ENCODE results near the gene DGKI.

DGKI gene

DNA sequence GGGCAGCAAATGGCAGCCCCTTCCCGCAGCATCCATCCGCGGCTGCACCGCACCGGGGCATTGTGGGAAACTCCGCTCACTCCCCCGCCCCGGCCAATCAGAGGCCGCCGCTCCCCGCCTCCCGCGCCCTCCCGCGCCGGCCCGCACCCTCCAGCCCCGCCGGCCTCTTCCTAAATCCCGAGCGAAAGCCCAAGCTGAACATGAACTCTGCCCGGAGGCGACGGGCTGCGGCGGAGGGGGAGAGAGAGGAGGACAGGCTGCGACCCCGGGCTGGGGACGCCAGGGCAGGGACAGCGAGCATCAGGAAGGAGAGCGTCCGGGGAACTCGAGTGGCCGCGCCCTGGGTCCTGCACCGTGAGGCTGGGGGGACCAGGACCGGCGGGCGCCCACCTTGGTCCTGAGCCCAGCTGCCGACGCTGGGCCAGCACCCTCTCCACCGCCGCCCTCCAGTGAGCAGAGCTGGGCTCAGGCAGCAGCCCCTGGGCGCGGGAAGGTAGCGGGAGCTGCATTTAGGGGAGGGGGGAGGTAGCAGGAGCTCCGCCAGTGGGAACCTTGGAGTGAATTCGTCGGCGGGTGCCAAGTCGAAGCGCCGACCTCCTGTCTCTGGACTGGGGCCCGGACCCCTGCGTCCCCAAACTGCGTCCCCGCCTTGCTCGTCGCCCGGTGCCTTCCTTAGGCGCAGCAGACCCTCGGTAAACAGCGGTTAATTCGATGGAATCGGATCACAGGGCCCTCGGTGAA, at the start of gene DGKI:
Gene DGKI (minus strand): TSS at position 148 of the 741 bp plus-strand sequence.
- DNase-seq = no peak

DNA sequence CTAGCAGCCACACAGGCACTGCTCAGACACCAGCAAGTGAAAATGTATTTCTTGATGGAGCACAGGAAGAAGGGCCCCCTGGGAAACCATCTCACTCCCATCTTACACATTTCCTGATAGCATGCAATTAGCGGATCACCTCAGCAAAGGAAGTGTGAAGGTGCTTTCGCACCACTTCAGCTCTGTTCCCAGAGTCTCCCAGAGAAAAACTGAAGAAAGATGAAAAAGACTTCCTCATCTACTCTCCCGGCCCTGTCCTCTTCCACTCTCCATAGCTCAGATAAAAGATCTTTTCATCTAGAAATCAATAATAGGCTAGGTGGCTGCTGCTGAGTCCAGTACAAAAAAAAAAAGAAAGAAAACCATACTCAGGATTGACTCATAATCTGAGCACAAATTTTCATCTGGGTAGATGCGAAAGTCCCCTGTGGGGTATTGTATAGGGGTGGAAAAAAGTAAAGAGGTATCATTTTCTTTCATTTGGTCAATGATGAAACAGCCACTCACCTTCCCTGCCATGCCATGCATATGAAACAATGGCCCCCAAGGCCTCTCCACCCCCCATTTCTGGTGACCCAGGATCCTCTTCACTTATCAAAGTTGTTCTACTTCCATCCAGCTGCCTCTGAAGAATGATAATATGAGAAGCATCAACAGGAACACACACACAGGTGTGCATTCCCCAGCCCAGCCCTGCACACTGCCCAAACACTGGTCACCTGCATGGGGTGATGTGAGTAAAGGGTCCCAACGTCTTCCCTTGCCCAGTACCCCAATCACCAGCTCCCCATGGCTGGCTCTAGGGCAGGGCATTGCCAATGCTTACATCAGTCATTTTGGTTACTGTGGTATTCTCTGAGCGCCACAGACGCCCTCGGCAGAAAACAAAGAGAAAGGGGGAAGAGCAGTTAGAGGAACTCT, 48.8 kb upstream of the DGKI start:
- DNase-seq = no peak

DNA sequence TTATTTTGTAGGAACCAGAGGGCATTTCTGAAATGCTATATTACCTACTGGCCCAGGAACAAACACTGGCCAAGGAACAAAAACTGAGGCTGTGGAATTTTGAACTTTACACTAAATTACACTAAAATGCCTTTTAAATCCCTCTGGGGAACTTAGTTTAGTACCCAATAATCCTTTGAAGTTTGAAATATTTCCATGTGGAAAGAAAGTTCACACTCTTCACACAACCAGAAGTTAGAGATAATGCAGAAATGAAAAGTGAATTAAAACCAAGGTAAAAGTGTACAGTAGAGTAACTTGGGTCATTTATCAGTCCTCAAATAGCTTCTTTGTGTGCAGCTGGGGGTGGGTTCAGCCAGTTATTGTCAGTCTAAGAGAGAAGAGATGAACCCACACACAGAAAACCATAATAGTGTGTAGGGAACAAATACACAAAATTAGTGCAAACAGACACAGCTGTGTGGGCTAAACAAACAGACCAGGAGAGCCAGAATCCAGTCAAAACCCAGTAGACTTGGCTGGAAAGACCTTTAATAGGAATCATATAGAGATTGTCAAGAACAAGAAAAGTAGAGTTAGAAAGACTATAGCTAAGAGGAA, 46.5 kb upstream of the DGKI start:
- DNase-seq = no peak

DNA sequence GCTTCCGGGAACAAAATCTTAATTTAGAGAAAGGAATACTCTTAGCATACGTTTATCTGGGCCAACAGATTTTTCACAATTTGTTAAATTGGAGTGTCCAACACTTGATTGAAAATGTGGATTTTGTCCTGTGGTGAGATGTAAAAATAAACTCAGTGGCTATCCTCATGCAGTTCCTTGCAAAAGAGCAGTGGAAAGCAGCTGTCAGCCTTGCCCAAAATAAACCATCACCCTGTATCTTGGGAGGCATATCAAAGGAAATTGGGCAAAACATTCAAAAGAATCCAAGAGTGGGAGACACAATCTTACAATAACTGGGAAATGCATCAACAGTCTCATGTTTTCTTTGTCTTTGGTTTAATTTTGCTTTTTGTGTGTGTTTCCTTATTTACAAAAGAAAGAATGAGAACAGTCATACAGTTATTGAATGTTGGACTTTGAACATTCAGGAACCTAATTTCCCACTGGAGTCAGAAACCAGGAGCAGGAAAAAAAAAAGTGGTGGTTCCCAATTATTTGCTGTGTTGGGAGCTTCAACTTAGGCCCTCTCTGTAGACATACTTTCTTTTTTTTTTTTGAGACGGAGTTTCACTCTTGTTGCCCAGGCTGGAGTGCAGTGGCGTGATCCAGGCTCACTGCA, 44.4 kb upstream of the DGKI start:
- DNase-seq = no peak

DNA sequence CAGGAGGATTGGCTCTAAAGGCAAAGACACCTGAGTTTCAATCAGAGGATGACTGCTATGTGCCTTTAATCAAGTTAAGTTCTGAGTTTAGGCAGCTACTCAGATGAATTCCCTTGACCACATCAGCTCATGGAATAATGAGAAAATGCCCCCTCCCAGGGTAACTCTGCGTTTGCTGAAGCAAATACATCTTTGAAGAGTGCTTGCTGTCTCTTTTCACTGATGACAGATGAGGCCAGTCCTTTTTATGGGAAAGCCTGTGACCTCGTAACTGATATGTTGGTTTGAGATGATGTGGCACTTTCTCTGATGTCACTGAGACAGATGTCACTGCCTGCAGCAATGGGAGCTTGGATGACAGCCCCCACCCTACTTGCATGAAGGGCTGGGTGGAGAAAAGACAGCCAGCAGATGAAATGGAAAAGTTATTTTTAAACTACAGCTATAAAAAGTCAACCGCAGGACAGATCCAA, 43.7 kb upstream of the DGKI start:
- DNase-seq = no peak

DNA sequence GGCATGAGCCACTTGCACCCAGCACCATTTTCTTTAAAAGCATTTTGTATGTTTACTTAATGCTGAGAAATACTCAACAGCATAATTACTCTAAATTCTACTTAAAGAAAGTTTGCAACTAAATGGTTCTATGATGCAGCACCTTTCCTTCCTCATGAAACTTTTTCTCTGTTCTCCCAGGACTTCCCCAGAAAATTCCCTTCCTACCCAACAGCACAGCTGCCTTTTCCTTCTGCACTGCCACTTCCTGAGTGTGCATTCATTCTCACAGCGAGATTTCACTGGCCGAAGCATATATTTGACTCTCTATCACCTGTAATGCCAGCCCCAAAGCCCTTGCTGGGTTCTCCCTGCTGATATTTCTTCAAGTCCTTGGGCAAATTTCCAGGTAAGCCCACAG, 41.5 kb upstream of the DGKI start:
- no peak for DNase-seq

DNA sequence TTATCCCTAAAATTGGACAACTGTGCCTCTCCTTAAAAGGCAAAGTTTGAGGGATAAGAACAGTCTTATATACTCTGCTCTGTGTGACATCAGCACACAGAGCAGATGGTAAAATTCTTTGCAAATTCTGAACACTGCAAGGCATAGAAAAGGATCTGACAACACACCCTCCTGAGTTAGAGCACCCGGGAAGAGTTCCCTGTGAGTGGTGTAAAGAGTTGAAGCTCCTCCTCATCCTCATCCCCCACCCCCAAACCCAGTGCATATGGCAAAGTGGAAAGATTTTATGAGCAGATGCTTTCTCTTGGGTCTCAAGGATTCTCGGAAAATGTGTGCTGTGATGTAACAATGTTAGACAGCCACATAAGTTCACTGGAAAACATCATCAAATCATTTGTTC, 40.0 kb upstream of the DGKI start:
- no peak for DNase-seq

DNA sequence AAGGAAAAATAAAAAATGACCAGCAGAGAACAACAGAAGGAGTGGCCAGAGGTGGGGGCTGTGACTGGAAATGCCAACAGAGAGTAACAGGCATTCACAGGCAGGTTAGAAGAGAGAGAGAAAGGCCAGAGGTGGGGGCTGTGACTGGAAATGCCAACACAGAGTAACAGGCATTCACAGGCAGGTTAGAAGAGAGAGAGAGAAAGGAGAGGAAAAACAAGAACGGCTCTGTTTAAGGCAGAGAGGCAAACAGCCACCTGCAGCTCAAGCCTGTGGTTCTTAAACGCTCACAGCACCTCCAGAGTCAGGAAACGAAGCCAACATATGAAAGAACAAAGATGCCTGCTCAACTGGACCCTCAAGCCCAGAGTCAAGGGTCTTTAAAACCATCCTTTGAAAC, 39.5 kb upstream of the DGKI start:
- no peak for DNase-seq

DNA sequence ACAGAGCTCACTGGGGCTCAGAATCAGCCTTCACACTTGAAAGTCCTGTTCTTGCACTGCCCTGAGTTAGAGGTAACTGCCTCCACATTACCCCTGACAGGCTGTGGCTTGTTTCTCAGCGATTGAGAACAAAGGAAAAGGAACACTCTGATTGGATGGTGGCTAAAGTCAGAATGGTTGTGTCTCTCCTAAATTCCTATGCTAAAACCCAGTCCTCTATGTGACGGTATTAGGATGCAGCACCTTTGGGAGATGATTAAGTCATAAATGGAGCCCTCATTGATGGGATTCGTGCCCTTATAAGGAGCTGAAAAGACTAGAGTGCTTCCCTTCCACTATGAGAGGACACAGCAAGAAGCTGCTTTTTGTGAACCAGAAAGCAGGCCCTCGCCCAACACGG, 38.9 kb upstream of the DGKI start:
- DNase-seq = no peak

DNA sequence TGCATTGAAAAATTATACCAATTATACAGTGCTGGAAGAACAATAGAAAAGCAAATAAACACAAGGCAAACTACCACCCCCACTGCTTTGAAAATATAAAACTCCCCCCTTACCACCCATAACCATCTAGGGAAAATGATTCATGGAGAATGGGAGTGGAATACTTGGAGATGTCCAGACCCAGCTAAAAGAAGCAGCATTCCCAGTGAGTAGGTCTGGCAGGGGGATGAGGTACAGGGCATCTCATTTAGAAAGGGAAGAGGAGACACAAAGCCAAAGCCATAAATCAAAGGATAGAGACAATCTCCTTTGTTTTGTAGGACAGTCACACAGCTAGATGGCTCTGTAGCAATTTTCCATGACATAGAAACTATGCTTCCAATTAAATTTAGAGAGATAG, 36.0 kb upstream of the DGKI start:
- DNase-seq = no peak

DNA sequence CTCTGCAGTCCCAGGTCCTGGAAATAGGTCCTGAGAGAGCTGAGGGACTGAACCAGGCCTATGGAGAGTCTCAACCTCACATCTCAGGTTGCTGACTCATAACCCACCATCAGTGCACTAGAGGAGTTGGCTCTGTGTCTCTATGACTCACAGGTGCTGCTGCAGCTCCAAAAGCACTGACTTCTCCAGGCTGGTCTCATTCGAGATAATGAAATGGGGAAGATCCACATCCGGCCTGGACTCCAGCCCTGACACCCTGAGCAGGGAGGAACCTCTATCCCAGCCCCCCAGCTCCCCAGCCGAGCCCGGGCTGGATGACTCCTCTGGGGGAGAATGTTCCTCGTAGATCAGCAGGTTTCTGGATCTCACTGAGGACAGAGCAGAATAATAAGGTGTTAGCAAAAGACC, 35.5 kb upstream of the DGKI start:
- no peak for DNase-seq

DNA sequence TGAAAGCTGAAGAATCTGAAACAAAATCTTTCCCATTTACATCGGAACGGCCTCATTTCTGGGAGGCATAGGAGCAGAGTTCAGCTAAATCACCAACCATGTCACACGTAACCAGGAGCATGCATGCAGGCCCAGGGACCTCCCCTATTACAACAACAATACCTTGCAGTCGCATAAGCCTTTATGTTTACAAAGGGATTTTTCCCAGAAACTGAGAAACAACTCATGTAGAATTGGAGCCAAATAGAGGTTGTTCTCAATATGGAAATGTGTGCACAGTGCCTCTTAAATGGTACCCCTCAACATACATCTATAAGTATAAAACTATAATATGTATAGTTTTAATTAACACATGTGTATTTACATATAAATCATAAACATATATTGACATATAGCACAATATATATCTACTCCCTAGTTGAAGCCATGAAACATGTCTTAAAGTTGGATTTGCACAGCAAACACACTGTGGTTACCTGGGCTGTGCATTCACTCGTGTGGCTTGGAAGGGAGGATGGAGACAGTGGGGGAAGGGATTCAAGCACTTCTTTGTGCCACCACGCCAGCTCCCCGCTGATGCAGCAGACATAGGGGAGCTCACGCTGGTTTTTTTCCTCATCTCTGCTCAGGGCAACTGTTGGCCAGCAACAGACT, 35.0 kb upstream of the DGKI start:
- no peak for DNase-seq

DNA sequence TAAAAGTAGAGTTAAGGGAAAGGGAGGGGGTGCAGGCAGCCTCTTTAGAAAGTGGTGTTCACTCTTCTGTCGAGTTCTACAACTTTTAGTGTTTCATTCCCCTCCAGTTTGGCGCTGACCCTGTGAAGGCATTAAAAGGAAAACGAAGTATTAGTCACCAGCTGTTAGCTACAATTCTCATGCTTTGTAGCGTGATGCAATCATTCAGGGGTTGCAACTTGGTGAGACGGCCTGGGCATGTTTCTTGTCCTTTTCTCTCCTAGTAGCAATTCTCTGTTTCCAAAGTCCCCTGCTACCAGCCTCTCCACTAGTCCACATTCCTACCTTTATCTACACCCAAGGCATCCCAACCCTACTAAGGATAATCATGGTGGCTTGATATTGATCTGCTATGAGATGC, 33.7 kb upstream of the DGKI start:
- no peak for DNase-seq

DNA sequence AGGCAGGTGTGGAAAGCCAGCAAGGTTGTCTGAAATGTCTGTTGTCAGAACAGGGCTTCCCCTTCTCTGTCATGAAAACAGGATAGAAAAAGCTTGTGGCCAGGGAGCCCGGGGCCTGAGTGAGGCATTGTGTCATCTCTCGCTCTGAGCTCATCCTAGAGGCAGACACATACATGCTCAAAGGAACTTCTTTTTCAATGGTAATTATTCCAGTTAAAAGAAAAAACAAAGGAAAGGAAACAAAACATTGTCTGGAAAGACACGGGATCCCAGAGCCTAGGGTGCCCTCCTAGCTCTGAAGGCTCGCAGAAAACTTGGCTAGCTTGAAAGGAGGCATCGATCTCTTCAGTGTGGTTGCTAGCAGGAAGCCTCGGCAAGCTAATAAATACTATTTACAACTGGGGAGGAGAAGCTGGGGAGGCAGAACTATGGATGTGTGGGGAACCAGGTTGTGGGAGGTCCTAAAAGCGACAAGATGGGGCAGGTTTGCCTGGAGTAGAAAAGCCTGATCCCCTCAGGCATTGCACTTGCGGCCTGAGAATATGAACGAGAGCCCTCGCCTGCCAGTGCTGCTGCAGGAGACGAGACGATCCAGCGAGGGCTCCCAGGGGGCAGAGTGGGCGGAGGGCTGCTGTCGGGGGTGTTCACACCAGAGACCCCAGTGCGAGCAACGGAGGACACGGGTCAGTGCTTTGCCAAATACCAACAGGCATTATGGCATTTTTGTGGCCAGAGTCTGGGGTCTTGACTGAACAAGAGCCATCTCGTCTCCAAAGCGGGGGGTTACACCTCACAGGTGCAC, 32.8 kb upstream of the DGKI start:
- DNase-seq = no peak

DNA sequence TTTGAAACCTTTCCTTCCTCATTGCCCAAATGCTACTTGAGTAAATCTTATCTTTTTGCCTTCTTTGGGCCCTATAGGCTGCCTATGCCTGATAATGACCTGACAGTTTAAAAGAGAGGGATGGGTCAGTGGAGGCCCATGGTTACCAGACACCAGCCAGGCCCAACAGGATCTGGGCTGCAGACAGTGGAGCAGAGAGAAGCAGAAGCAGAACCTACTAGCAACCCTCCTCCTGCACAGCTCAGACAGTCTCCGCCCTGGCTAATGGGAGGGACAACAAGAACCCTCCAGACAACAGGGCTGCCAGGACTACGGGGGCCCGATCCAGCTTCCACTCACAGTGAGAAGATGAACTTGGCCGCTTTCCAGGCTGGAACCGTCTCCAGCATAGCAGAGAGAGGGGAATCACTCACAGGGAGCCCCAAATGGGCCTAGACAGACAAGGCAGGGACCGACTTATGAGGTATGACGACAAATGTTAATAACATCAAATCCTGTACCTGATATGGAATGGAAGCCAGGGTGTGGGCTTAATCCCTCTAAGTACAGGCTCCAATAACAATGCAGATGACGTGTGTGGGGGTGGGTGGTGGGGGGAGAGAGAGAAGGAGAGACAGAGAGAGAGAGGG, 31.7 kb upstream of the DGKI start:
- DNase-seq = no peak

DNA sequence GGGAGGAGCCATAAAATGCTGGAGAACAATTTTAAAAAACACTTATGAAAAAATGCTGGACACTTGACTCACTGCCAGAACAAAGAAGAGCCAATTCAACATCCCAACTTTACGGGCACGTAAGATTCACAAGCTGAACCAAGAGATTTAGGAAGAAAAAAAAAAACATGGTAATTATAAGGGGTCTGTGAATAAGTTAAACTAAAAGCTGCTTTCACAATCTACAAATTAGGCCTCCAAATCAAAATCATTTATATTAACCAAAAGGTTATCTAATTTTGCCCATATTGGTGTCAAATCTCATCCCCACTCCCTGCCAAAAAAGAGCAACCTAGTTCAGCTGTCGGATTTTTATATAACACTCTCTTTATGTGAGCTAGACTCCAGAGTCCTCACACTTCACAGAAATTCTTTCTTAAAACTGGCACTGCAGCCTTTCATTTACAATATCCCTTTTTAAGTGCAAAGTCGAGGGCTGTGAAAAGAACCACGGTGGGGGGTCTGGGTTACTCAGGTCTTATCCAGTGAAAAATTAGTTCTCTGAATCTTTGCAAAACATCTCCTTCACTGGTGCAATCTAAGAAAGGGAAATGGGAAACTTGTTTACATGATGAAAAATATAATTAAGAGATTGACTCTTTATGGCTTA, 30.4 kb upstream of the DGKI start:
- no peak for DNase-seq

DNA sequence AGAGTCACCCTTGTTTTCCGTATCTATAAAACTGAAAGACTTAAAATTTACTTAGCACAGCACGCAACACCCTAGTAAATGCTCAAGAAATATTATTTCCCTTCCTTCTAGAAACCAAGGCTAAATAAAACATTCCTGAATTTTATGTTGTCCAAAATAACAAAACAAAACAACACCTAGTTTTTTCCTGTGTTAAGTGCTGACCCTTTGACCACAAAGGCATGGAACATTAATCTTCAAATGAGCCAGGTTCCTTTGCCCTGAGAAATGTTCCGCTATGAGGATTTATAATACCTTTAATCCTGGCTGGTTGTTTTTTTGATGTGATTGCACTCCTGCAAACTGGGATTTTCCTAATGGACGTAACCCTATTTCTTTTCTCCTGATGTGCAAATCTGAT, 29.0 kb upstream of the DGKI start:
- DNase-seq = no peak

DNA sequence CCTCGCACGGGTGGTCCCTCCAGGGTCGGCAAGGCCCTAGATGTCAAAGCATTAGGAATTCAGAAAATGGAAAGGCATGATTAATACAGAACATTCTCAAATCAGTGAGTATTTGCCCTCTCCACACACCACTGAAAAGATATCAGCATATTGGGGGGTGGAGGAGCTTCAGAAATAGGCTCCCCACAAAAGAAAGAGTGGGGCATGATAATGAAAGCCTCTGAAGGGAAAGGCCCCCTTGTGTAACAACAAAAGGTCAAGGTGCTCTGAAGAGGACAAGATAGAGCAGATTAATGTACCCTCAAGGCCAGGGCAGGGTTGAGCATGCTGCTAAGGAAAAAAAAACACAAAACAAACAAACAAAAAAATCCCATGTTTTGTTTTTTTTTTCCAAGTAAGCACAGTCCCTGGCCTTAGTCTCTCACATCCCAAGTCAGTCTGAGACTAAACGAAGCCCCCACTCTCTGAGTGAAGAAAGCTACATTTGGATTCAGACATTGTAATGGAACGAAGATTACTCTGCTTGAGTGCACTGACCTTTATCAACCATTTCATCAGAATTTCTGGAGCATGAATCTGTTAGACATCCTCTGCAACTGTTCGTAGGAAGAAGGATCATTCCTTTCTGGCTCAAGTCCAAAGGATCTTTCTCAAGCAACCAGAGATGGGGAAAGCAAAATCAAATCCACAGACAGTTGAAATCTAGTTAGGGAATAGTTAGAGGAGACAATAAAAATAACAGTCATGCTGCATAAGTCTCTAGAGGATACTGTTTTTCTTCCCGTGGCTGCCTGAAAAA, 27.4 kb upstream of the DGKI start:
- DNase-seq = no peak

DNA sequence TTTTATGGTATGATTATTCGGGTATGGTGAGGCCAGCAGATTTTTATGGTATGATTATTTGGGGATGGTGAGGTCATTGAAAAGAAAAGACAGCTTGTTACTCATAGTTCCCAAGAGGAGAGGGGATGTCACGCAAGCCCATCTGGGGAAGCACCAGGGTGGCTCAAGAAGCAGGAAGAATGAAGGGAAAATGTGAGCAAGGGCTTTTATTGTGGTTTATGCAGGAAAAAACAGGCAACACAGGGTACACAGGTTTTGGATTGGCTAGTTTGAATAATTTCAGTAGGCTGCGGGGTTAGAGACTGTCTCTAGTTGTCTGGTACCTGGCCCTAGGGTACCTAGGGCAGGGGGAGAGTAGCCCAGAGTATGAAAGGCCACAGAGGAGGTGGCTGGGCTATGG, 26.8 kb upstream of the DGKI start:
- no peak for DNase-seq
